HG03045 (cell line): ENCODE measurements around the gene TIMM9.
"Not testable (repeated sequence)": the region's sequence is repeated elsewhere in the genome, so short reads cannot be mapped to it uniquely, and the experiment has no call there.

ENCODE experiments used
- ATAC-seq: cut with Tn5 transposase; IDR thresholded peaks from one replicate; pipeline ENCODE4 v1.9.1; 2021; ENCODE audit warnings: mild to moderate bottlenecking, moderate library complexity; ENCODE audit not compliant: unreplicated experiment

Gene TIMM9

GRCh38 chr14:58398895-58399294, 28.4 kb downstream of the TIMM9 start:
- ATAC-seq, result no peak

DNA sequence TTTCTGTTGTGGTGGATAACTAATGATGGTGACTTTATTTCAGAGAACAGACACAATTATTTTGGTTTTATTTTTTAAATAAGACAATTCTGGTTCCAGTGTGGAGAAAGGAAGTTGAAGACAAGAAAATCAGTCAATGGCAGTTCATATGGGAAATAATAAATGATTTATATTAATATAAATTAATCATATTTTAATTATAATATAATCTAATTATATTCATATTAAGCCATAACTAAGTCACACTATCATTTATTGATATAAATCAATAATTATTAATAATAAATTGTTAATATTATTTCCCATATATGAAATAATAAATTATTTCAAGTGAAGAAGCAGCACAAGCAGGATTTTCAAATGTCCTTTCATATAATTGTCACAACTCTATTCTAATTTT, 28.8 kb downstream of the TIMM9 start:
- ATAC-seq, result no peak

DNA sequence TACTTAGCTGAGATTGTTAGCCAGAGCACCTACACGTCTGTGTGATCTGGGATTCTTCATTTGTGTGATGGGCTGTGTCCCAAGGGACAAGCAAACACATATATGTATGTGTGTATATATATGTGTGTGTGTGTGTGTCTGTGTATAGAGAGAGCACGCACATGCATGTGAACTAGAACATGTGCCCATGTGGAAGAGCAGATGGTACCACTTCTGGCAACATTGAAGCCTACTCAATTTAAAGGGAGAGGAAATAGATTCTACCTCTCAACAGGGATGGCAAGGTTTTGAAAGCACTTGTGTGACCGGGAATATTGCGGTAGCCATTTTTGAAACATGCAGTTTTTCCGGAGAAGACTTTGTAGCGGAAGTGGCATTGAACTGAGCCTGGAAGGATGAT, 30.2 kb downstream of the TIMM9 start:
- no peak for ATAC-seq

DNA sequence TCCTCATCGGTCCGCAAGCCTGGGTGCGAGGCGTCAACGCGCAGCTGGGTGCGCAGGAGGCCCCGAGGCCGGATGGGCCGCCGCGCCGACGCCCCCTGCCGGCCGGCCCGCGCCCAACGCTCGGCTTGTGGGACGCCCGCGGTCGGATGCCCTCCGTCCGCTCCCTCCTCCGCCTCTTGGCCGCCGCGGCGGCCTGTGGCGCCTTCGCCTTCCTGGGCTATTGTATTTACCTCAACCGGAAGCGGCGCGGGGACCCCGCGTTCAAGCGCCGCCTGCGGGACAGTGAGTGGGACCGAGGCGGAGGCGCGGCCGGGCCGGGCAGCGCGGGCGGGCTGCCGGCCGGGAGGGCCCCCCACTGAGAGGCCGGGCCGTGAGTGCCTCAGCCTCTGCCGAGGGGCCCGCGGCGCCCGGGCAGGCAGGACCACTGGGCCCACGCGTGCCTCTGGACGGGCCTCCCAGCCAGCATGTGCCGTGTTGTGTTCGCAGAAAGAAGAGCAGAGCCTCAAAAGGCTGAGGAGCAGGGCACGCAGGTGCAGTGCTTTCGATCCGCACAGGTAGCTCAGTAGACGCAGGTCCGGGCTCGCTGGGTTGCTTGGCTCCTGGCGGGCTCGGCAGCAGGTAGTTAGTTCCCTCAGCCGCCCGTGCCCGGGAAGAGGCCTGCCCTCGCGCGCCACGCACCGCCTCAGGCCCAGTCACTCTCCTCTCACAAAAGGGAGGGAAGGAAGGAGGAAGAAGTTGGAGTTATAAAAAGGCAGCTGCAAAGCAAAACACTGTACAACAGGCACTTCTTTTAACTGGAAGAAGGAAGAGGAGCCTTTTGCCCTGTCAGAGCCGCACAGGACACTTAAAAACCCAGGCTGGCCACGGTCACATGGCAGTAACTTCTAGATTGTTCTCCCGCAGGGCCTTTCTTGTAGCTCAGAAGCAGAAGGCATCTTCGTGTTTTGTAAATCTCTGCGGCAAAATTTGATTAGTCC, 31.2 kb downstream of the TIMM9 start, which contains the start of gene TOMM20L:
TSS of gene TOMM20L (plus strand) at position 119 of the 977 bp plus-strand sequence. CDS start at position 147, 28 bp downstream.
- peak; percentile 89 for ATAC-seq

- no peak for ATAC-seq
These were observed 31.8 kb downstream of the TIMM9 start for GRCh38 chr14:58395562-58395811.

DNA sequence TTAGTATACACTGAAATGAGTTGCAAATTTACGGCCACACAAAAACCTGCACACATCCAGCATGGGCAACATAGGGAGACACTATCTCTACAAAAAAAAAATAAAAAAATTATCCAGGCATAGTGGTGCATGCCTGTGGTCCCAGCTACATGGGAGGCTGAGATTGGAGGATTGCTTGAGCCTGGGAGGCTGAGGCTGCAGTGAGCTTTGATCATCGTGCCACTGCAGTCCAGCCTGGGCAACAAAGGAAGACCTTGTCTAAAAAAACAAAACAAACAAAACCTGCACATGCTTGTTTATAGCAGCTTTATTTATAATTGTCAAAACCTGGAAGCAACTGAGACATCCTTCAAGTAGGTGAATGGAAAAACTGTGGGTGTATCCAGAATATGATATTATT, 36.5 kb downstream of the TIMM9 start:
- ATAC-seq, result no peak

GRCh38 chr14:58376791-58377190, 50.5 kb downstream of the TIMM9 start:
- no peak for ATAC-seq

- ATAC-seq, result no peak
These were observed 58.4 kb downstream of the TIMM9 start for GRCh38 chr14:58368956-58369355.

- no peak for ATAC-seq
These were observed 60.0 kb downstream of the TIMM9 start for GRCh38 chr14:58367296-58367695.

DNA sequence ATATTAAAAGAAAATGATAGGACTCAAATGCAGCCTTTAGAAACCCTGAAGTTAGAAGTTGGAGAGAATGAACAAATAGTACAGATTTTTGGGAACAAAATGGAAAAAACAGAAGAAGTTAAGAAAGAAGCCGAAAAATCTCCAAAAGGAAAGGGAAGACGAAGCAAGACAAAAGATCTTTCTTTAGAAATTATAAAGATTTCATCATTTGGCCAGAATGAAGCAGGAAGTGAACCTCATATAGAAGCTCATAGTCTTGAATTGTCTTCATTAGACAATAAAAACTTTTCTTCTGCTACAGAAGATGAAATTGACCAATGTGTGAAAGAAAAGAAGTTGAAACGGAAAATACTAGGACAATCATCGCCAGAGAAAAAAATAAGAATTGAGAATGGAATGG, 63.0 kb downstream of the TIMM9 start:
- no peak for ATAC-seq

GRCh38 chr14:58362798-58363412, 64.4 kb downstream of the TIMM9 start:
- ATAC-seq, result no peak

- not testable (repeated sequence) for ATAC-seq
These were observed 65.1 kb downstream of the TIMM9 start for GRCh38 chr14:58362272-58362671.
